Measurements from ENCODE around the gene WDR7.
A peak's percentile ranks its signal among the peaks of the same experiment; 100 is the strongest.

WDR7 gene

DNA sequence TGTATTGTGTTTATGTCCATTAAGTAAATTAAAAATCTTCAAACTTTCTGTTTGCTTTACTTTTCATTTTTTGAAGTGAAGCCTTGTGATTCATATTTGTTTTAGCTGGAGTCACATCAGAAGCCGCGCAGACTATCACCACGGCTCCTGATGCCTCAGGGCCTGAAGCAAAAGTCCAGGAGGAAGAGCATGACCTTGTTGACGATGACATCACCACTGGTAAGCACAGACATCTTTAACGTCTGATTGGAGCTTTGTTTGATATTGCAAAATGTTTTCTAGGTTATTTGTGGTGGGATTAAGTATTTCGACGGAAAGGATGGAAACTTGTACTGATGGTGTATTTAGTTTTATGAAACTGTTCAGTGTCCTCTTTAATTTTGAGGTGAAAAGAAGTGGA lies 164.8 kb downstream of the WDR7 start:
- no peak for DNase-seq

GRCh38 chr18:56823986-56824565 lies 172.9 kb downstream of the WDR7 start:
- DNase-seq = no peak

GRCh38 chr18:56825321-56825720 lies 174.2 kb downstream of the WDR7 start:
- DNase-seq = no peak

DNA sequence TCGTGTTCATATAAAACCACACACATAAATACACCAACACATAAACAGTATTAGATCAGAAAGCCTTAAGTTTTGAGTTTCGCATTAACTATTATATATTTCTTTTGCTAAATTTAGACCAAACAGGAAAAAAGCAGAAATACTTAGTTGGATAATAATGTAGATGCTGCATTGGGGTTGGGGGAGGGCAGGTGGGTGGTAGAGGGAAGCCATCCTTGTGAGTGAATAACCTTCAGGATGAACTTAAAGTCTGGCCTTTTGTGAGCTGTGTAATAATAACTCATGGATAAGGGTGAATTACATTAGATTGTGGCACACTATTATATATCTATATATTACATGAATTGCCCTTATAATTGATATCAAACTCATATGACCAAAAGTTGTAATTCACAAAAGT lies 174.7 kb downstream of the WDR7 start:
- no peak for DNase-seq

DNA sequence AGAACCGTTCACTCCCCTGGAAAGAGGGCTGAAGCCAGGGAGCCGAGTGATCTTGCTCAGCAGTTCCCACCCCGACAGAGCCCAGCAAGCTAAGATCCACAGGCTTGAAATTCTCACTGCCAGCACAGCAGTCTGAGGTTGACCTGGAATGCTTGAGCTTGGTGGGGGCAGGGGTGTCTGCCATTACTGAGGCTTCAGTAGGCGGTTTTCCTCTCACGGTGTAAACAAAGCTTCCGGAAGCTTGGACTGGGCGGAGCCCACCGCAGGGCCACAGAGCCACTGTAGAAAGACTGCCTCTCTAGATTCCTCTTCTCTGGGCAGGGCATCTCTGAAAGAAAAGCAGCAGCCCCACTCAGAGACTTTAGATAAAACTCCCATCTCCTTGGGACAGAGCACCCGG lies 180.8 kb downstream of the WDR7 start:
- no peak for DNase-seq

- DNase-seq = no peak
These were observed 184.2 kb downstream of the WDR7 start for GRCh38 chr18:56835331-56835730.

- no peak for DNase-seq
These were observed 185.0 kb downstream of the WDR7 start for GRCh38 chr18:56836173-56836572.

- DNase-seq = no peak
These were observed 190.7 kb downstream of the WDR7 start for GRCh38 chr18:56841836-56842235.

DNA sequence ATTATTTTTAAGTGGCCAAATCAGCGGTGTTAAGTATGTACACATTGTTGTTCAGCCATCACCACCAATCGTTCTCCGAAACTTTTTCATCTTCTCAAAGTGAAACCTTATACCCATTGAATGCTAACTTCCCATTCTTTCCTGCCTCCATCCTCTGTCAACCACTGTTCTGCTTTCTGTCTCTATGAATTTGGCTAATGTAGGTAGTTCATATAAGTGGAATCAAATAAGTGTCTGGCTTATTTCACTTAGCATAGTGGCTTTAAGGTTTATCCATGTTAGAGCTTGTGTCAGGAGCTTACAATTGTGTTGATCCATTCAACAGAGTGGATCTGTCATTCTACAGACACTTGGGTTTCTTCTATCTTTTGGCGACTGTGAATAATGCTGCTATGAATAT lies 192.1 kb downstream of the WDR7 start:
- DNase-seq = no peak

DNA sequence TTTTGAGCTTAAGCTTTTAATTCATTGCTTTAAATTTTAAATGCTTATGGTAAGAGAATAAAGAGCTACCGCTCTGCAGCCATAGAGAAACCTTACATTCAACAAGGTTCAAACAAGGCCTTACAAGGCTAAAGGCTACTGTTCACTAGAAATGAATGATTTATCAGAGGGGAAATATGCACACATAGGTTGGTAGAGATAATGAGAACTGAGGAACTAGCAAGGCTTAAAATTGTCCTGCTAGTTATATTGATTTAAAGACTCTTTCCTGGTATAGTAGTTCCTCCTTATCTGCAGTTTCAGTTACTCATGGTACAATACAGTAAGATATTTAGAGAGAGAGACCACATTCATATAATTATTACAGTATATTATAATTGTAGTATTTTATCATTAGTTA lies 193.4 kb downstream of the WDR7 start:
- DNase-seq = no peak

GRCh38 chr18:56851774-56852173 lies 200.6 kb downstream of the WDR7 start:
- no peak for DNase-seq

DNA sequence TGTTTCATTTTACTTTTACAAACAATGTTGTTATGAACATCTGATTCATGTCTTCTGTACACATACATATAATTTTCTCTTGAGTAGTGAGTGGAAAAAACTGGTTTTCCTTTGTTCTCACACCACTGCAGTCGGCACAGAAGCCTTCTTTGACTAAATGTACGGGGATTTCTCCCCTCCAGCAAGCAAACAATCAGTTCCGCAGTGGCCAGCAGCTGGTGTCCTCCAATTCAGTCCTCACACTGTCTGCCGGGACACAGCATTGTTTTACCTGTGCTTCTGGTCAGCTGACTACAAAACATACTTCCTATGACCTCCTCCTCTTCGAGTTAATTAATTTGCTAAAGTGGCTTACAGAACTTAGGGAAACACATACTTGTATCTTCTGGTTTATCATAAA lies 202.8 kb downstream of the WDR7 start:
- peak; percentile 79 for DNase-seq

GRCh38 chr18:56861244-56861643 lies 210.1 kb downstream of the WDR7 start:
- peak; percentile 96 for DNase-seq

- peak; percentile 68 for DNase-seq
These were observed 218.1 kb downstream of the WDR7 start for GRCh38 chr18:56869189-56869777.

GRCh38 chr18:56870982-56871381 lies 219.8 kb downstream of the WDR7 start:
- DNase-seq = no peak

DNA sequence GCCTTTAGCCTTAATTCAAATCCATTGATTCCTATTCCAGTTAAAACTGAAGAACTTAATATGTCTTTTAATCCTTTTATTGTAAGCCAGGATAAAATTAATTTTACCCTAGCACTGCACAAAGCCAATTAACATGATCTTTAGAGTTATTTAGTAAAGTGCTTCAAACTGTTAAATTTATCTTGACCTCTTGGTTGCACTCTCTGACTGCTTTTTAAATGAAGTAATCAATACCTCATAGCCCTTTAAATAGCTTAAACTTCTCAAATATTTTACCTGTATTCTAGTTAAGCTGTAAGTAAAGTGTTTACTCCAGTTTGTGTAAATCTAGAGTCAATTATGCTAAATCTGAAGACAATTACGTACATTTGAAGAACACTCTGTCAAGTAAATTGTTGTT lies 221.0 kb downstream of the WDR7 start:
- DNase-seq = no peak

GRCh38 chr18:56873441-56874140 lies 222.4 kb downstream of the WDR7 start:
- peak; percentile 93 for DNase-seq

- DNase-seq = no peak
These were observed 227.6 kb downstream of the WDR7 start for GRCh38 chr18:56878711-56879110.

DNA sequence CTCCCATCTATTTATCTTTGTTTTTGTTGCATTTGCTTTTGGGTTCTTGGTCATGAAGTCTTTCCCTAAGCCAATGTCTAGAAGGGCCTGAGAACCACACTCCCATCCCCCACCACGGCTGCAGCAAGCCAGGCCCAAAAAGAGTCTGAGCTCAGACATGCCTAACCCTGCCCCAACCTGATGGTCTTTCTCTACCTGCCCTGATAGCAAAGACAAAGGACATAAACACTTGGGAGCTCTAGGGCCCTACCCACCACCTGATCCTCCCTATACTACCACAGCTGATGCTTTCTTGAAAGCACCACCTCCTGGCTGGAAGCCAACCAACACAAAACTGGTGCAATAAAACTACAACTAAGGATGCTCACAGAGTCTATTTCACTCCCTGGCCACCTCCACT lies 233.4 kb downstream of the WDR7 start:
- no peak for DNase-seq

GRCh38 chr18:56888978-56889377 lies 237.8 kb downstream of the WDR7 start:
- no peak for DNase-seq

DNA sequence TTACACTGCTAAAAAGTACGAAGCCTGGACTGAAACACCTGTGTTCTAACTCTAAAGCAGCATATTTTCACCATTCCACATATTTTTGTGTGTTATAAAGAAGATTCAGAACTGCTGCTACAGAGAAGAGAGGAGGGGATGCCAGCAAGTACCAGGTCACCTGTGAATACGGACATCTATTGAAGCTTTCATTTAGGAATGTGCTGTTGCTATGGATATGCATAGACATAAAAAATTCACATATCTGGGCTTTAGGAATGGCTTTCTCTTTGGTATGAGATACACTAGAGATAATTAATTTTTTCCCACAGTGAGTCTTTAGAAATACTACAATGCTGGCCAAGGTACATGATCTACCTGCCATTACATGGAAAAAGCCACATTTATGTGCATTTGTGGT lies 238.5 kb downstream of the WDR7 start:
- DNase-seq = no peak

- DNase-seq = no peak
These were observed 239.5 kb downstream of the WDR7 start for GRCh38 chr18:56890632-56891031.

DNA sequence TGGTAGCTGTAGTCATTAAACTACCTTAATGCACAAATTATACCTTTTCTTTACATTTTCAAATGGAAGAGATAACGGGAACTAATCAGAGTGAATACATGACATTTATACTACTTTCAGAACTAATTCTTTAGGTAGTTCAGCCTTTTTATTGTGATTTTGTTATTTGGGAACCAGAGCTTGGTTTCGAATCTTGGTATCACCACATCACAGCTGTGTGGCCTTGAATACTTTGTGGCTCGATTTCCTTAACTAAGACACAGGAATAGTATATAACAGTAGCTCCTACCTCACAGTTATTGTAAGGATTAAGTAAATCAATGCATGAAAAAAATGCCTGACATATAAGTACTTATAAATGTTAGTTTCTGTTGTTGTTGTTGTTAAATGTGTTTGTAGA lies 240.0 kb downstream of the WDR7 start:
- DNase-seq = no peak

DNA sequence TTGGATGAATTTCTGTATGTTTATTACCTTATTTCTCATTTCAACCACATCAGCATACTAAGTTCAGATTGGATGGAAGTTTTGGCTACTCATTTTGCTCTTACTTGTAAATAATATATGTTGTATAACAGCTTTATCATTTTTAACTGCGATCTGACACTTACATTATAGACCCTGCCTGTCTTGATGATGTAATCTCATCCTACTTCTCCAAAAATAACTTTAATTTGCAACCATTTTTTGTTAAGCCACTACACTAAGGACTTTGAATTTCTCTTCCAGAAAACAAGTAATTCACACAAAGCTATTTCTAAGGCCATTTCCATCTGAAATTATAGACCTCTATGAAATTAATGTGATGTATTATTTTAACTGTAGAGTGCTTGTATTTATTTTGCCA lies 240.7 kb downstream of the WDR7 start:
- DNase-seq = no peak

GRCh38 chr18:56897122-56897521 lies 246.0 kb downstream of the WDR7 start:
- DNase-seq = no peak
